ENCODE measurements around the gene NDC1. TPM values are rescaled to one million over a fixed set of nuclear protein-coding genes. Genes with fewer than 3 reads are reported as not detected.

The NDC1 gene
- polyA plus RNA-seq, 1 donor (not counting 4 experiments of a cell fraction or from before 2014, with no cell fraction given): 36.1 TPM

- no peak for TF ChIP-seq CTCF (optimal IDR thresholded peaks at IDR 0.05 in 1 of 3, IDR thresholded peaks at IDR 0.05 in 1 of 3, conservative IDR thresholded peaks at IDR 0.05 in 1 of 3; ENCODE audit: extremely low read depth in 1 of 3, insufficient read depth in 2 of 3, low read length in 3 of 3)
- no peak for TF ChIP-seq EZH2 (IDR thresholded peaks at IDR 0.05; ENCODE audit: low read length)
- H3K9me1 ChIP-seq (ENCODE audit: control insufficient read depth, extremely low read depth, insufficient read depth, low read length): no peaks in the 10 kb centered on the region
- no peak overlapping the region for H3K4me2 ChIP-seq (ENCODE audit: control insufficient read depth, extremely low read depth, insufficient read depth, low read depth, low read length)
- H3K4me3 ChIP-seq (ENCODE audit: control insufficient read depth in 2 of 3, extremely low read depth in 1 of 3, insufficient read depth in 2 of 3, low read depth in 1 of 3, low read length in 3 of 3): no peak overlapping the region
- no peaks in the 10 kb centered on the region for H3K9me3 ChIP-seq (ENCODE audit: control insufficient read depth, low read depth, low read length)
- dilution Hi-C loops (cut with MboI; ENCODE audit: extremely low pct_ligation_motif_present, low sequenced_read_pairs): no loop called here
- H3K9ac ChIP-seq (ENCODE audit: control insufficient read depth, extremely low read depth, insufficient read depth, low read length): no peak overlapping the region
- H3K27me3 ChIP-seq (ENCODE audit: control insufficient read depth, extremely low read depth, insufficient read depth, low read length): no peaks in the 10 kb centered on the region
- H4K20me1 ChIP-seq (ENCODE audit: control insufficient read depth, extremely low read depth, insufficient read depth, low read length): no peaks in the 10 kb centered on the region
- H2AFZ ChIP-seq (ENCODE audit: control insufficient read depth, low read length): no peak overlapping the region
- H3K27ac ChIP-seq (ENCODE audit: control insufficient read depth, insufficient read depth, low read length): no peak overlapping the region
- no peak for FAIRE-seq
- no peaks in the 10 kb centered on the region for H3K79me2 ChIP-seq (ENCODE audit: control insufficient read depth, insufficient read depth, low read length)
- no peak for DNase-seq (ENCODE audit: low read depth, low spot score)
- H3K4me1 ChIP-seq (ENCODE audit: control insufficient read depth, extremely low read depth, insufficient read depth, low read length): no peaks in the 10 kb centered on the region
- peaks cover 4 to 7% of the 10 kb centered on the region in 2 experiments for H3K36me3 ChIP-seq (ENCODE audit: control insufficient read depth in 2 of 2, extremely low read depth in 1 of 2, insufficient read depth in 2 of 2, low read length in 2 of 2)
These were observed 60.8 kb downstream of the NDC1 start for GRCh38 chr1:53777272-53777671.

- no peaks in the 10 kb centered on the region for H4K20me1 ChIP-seq (ENCODE audit: control insufficient read depth, extremely low read depth, insufficient read depth, low read length)
- no peak overlapping the region for H3K9ac ChIP-seq (ENCODE audit: control insufficient read depth, extremely low read depth, insufficient read depth, low read length)
- no peak overlapping the region for H2AFZ ChIP-seq (ENCODE audit: control insufficient read depth, low read length)
- H3K27me3 ChIP-seq (ENCODE audit: control insufficient read depth, extremely low read depth, insufficient read depth, low read length): no peaks in the 10 kb centered on the region
- dilution Hi-C loops (cut with MboI; ENCODE audit: extremely low pct_ligation_motif_present, low sequenced_read_pairs): loop anchor here (25.0 kb wide), 1 partner anchor 284 kb away; no protein-coding TSS in a partner anchor
- H3K4me3 ChIP-seq (ENCODE audit: control insufficient read depth in 2 of 3, extremely low read depth in 1 of 3, insufficient read depth in 2 of 3, low read depth in 1 of 3, low read length in 3 of 3): no peak overlapping the region
- no peak for DNase-seq (ENCODE audit: low read depth, low spot score)
- no peak overlapping the region for H3K27ac ChIP-seq (ENCODE audit: control insufficient read depth, insufficient read depth, low read length)
- peaks cover 3 to 4% of the 10 kb centered on the region in 2 experiments for H3K36me3 ChIP-seq (ENCODE audit: control insufficient read depth in 2 of 2, extremely low read depth in 1 of 2, insufficient read depth in 2 of 2, low read length in 2 of 2)
- H3K9me1 ChIP-seq (ENCODE audit: control insufficient read depth, extremely low read depth, insufficient read depth, low read length): no peaks in the 10 kb centered on the region
- H3K9me3 ChIP-seq (ENCODE audit: control insufficient read depth, low read depth, low read length): no peaks in the 10 kb centered on the region
- H3K79me2 ChIP-seq (ENCODE audit: control insufficient read depth, insufficient read depth, low read length): no peaks in the 10 kb centered on the region
- no peak overlapping the region for H3K4me2 ChIP-seq (ENCODE audit: control insufficient read depth, extremely low read depth, insufficient read depth, low read depth, low read length)
- no peak for TF ChIP-seq CTCF (optimal IDR thresholded peaks at IDR 0.05 in 1 of 3, IDR thresholded peaks at IDR 0.05 in 1 of 3, conservative IDR thresholded peaks at IDR 0.05 in 1 of 3; ENCODE audit: extremely low read depth in 1 of 3, insufficient read depth in 2 of 3, low read length in 3 of 3)
- no peak for TF ChIP-seq EZH2 (IDR thresholded peaks at IDR 0.05; ENCODE audit: low read length)
- H3K4me1 ChIP-seq (ENCODE audit: control insufficient read depth, extremely low read depth, insufficient read depth, low read length): no peaks in the 10 kb centered on the region
- FAIRE-seq: no peak
These were observed 66.4 kb downstream of the NDC1 start for GRCh38 chr1:53771648-53772047.
